PC-9 (cell line): ENCODE data around the gene RTN1.

Source experiments
- EZH2 ChIP-seq: fragments of 200-600 bp; sonication (generic); IDR thresholded peaks from 2 replicates; pipeline ENCODE4 v1.8.0; 2017; ENCODE audit warnings: antibody characterized with exemption, low read depth
- TF ChIP-seq, protein P1 (sequence below): fragments of 200-600 bp; sonication (generic); conservative IDR thresholded peaks from 2 replicates; pipeline ENCODE4 v1.6.1; 2017; ENCODE audit warnings: mixed run types, antibody characterized with exemption, mild to moderate bottlenecking, moderate library complexity

DNA sequence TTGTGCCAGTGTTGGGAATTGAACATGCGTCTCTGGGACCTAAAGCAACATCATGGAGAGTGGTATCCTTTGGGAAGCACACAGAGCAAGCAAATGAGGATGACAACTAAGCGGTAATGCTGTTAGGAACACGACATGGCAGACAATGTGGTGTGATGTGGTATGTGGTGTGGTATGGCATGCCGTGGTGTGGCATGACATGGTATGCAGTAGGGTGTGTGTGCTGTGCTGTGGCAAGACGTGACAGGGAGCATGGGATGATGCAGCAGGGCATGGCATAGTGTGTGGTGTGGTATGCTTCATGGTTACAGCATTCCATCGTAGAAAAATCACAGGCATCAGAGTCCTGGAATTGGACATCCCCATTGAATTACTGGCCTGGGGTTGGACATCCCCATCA lies 108.7 kb downstream of the RTN1 start:
- TF ChIP-seq, protein P1, sequence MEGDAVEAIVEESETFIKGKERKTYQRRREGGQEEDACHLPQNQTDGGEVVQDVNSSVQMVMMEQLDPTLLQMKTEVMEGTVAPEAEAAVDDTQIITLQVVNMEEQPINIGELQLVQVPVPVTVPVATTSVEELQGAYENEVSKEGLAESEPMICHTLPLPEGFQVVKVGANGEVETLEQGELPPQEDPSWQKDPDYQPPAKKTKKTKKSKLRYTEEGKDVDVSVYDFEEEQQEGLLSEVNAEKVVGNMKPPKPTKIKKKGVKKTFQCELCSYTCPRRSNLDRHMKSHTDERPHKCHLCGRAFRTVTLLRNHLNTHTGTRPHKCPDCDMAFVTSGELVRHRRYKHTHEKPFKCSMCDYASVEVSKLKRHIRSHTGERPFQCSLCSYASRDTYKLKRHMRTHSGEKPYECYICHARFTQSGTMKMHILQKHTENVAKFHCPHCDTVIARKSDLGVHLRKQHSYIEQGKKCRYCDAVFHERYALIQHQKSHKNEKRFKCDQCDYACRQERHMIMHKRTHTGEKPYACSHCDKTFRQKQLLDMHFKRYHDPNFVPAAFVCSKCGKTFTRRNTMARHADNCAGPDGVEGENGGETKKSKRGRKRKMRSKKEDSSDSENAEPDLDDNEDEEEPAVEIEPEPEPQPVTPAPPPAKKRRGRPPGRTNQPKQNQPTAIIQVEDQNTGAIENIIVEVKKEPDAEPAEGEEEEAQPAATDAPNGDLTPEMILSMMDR: no peak
- no peak for TF ChIP-seq EZH2
